MM.1S (cell line): ENCODE measurements around the gene MGARP.

Experiments used
- DNase-seq: peaks from one replicate; pipeline ENCODE4 v3.0.0-alpha.2; 2015
- H2AFZ ChIP-seq: fragments of 300-600 bp; sonication (generic); 2 replicates; pipeline ENCODE4 v1.6.0; 2016; ENCODE audit warnings: antibody characterized with exemption, low read length
- H3F3A ChIP-seq: fragments of 300-600 bp; sonication (generic); 2 replicates; pipeline ENCODE4 v1.6.1; 2016; ENCODE audit warnings: mild to moderate bottlenecking, antibody characterized with exemption, low read length, moderate library complexity, mixed read lengths; ENCODE audit not compliant: insufficient read depth
- H3K27ac ChIP-seq: fragments of 300-600 bp; sonication (generic); 2 replicates; pipeline ENCODE4 v1.5.1; 2016; ENCODE audit warnings: mild to moderate bottlenecking, low read length
- H3K27me3 ChIP-seq: fragments of 300-600 bp; sonication (generic); replicated peaks from 2 replicates; pipeline ENCODE4 v1.6.0; 2016; ENCODE audit warnings: low read length; ENCODE audit not compliant: insufficient read depth
- H3K36me3 ChIP-seq: fragments of 300-600 bp; sonication (generic); replicated peaks from 2 replicates; pipeline ENCODE4 v1.6.1; 2016; ENCODE audit warnings: mild to moderate bottlenecking, low read length, mixed read lengths; ENCODE audit not compliant: insufficient read depth
- H3K4me1 ChIP-seq: fragments of 300-600 bp; sonication (generic); 2 replicates; pipeline ENCODE4 v1.6.1; 2016; ENCODE audit warnings: low read length, mixed read lengths
- H3K4me2 ChIP-seq: fragments of 300-600 bp; sonication (generic); 2 replicates; pipeline ENCODE4 v1.6.0; 2016; ENCODE audit warnings: low read depth, low read length
- H3K4me3 ChIP-seq: fragments of 300-600 bp; sonication (generic); 2 replicates; pipeline ENCODE4 v1.5.1; 2016; ENCODE audit warnings: low read length, mixed read lengths
- H3K79me2 ChIP-seq: fragments of 300-600 bp; sonication (generic); 2 replicates; pipeline ENCODE4 v1.6.1; 2016; ENCODE audit warnings: mixed run types, low read length, mixed read lengths
- H3K9ac ChIP-seq: fragments of 300-600 bp; sonication (generic); 2 replicates; pipeline ENCODE4 v1.6.1; 2016; ENCODE audit warnings: low read length, mixed read lengths
- H3K9me2 ChIP-seq: fragments of 300-600 bp; sonication (generic); replicated peaks from 2 replicates; pipeline ENCODE4 v1.6.1; 2016; ENCODE audit warnings: mild to moderate bottlenecking, low read length, mixed read lengths; ENCODE audit not compliant: insufficient read depth
- H3K9me3 ChIP-seq: fragments of 300-600 bp; sonication (generic); replicated peaks from 2 replicates; pipeline ENCODE4 v1.6.1; 2016; ENCODE audit warnings: mild to moderate bottlenecking, low read length, mixed read lengths; ENCODE audit not compliant: insufficient read depth
- H4K20me1 ChIP-seq: fragments of 300-600 bp; sonication (generic); 2 replicates; pipeline ENCODE4 v1.6.1; 2016; ENCODE audit warnings: mild to moderate bottlenecking, low read length, moderate library complexity, mixed read lengths; ENCODE audit not compliant: insufficient read depth
- EZH2 ChIP-seq: fragments of 300-600 bp; sonication (generic); optimal IDR thresholded peaks from 2 replicates; pipeline ENCODE3; 2017; ENCODE audit warnings: low read depth, mild to moderate bottlenecking, antibody characterized with exemption, low read length, mixed read lengths
- EZH2phosphoT487 ChIP-seq: fragments of 300-600 bp; sonication (generic); IDR thresholded peaks from 2 replicates; pipeline ENCODE4 v1.6.1; 2018; ENCODE audit warnings: antibody characterized with exemption, low read length
- TF ChIP-seq, protein P1 (sequence below): fragments of 300-600 bp; sonication (generic); IDR thresholded peaks from 2 replicates; pipeline ENCODE4 v1.5.1; 2016; ENCODE audit warnings: antibody characterized with exemption, low read length, mixed read lengths

The MGARP gene

GRCh38 chr4:139299536-139299935 is 19.5 kb upstream of the MGARP start:
- Histone ChIP-seq H3K9me3 (no peaks in the 10 kb centered on the region), H3K9ac (peak overlapping the region; percentile 92; the same call in 1 of the 2 replicates), H3K9me2 (no peaks in the 10 kb centered on the region), H3K27ac (no peak overlapping the region), H2AFZ (no peak overlapping the region), H3K27me3 (no peaks in the 10 kb centered on the region), H3K36me3 (no peaks in the 10 kb centered on the region), H3K4me3 (peak overlapping the region; percentile 95), H3K79me2 (peaks cover 71% of the 10 kb centered on the region), H4K20me1 (peaks cover 6% of the 10 kb centered on the region; the same call in 1 of the 2 replicates), H3K4me1 (peaks cover 29% of the 10 kb centered on the region), H3F3A (peaks cover 37% of the 10 kb centered on the region), H3K4me2 (peak overlapping the region; percentile 61)
- no peak for DNase-seq
- TF ChIP-seq EZH2phosphoT487 (no peak), EZH2 (no peak)
- TF ChIP-seq, protein P1, sequence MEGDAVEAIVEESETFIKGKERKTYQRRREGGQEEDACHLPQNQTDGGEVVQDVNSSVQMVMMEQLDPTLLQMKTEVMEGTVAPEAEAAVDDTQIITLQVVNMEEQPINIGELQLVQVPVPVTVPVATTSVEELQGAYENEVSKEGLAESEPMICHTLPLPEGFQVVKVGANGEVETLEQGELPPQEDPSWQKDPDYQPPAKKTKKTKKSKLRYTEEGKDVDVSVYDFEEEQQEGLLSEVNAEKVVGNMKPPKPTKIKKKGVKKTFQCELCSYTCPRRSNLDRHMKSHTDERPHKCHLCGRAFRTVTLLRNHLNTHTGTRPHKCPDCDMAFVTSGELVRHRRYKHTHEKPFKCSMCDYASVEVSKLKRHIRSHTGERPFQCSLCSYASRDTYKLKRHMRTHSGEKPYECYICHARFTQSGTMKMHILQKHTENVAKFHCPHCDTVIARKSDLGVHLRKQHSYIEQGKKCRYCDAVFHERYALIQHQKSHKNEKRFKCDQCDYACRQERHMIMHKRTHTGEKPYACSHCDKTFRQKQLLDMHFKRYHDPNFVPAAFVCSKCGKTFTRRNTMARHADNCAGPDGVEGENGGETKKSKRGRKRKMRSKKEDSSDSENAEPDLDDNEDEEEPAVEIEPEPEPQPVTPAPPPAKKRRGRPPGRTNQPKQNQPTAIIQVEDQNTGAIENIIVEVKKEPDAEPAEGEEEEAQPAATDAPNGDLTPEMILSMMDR, result no peak

DNA sequence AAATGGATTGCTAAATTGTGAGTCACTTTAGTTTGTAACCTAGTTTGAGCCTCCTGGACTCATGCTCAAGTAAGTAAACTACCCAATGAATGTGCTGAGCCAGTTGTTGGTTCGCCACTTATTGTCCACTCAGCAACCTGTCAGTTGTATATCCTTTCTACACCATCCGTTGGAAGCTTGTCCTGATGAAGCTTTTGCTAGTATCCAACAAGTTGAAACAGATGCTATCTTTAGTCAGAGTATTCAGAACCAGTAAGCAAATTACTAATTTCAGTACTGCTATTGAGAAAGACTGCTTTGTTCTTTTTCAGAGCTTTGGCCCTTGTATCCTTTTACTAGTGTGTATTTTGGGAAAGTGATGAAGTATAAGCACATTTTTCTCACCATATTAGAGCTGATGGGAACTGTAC is 17.0 kb upstream of the MGARP start:
- no peaks in the 10 kb centered on the region for H3K36me3 ChIP-seq
- peaks cover 31% of the 10 kb centered on the region for H3F3A ChIP-seq
- H3K4me3 ChIP-seq, result no peak overlapping the region
- H3K27ac ChIP-seq, result peak overlapping the region; percentile 22; the same call in 1 of the 2 replicates
- H3K79me2 ChIP-seq, result peaks cover 58% of the 10 kb centered on the region
- no peak for TF ChIP-seq EZH2phosphoT487
- TF ChIP-seq EZH2, result no peak
- TF ChIP-seq, protein P1, result no peak
- no peaks in the 10 kb centered on the region for H4K20me1 ChIP-seq
- no peaks in the 10 kb centered on the region for H3K9me3 ChIP-seq
- peaks cover 22% of the 10 kb centered on the region for H3K4me1 ChIP-seq
- DNase-seq, result peak; percentile 69
- H3K9me2 ChIP-seq, result no peaks in the 10 kb centered on the region
- no peak overlapping the region for H2AFZ ChIP-seq
- H3K9ac ChIP-seq, result no peak overlapping the region
- H3K27me3 ChIP-seq, result no peaks in the 10 kb centered on the region
- H3K4me2 ChIP-seq, result peak overlapping the region; percentile 93

GRCh38 chr4:139295942-139296299 is 15.9 kb upstream of the MGARP start:
- Histone ChIP-seq H3K4me2 (peak overlapping the region; percentile 93), H3K9ac (peak overlapping the region; percentile 91; the same call in 1 of the 2 replicates)

More at GRCh38 chr4:139295942-139296299, 15.9 kb upstream of the MGARP start:
- Histone ChIP-seq H3F3A (peaks cover 22% of the 10 kb centered on the region), H3K27me3 (no peaks in the 10 kb centered on the region), H2AFZ (peak overlapping the region; percentile 29), H3K4me3 (peak overlapping the region; percentile 96), H3K9me3 (no peaks in the 10 kb centered on the region), H3K9me2 (no peaks in the 10 kb centered on the region), H3K27ac (no peak overlapping the region; the same call in 1 of the 2 replicates), H4K20me1 (no peaks in the 10 kb centered on the region), H3K4me1 (peaks cover 22% of the 10 kb centered on the region), H3K79me2 (peaks cover 51% of the 10 kb centered on the region), H3K36me3 (no peaks in the 10 kb centered on the region)
- no peak for DNase-seq
- TF ChIP-seq, protein P1, result no peak
- TF ChIP-seq EZH2phosphoT487 (no peak), EZH2 (no peak)
